NCI-H2227 (cell line): ENCODE results near the gene CFAP46.
"Not testable (repeated sequence)": the region's sequence is repeated elsewhere in the genome, so short reads cannot be mapped to it uniquely, and the experiment has no call there.

Experiments used
- DNase-seq: peaks from one replicate; lab custom pipeline; 2025; ENCODE audit not compliant: unreplicated experiment; lab: John Stamatoyannopoulos, UW

The CFAP46 gene

DNA sequence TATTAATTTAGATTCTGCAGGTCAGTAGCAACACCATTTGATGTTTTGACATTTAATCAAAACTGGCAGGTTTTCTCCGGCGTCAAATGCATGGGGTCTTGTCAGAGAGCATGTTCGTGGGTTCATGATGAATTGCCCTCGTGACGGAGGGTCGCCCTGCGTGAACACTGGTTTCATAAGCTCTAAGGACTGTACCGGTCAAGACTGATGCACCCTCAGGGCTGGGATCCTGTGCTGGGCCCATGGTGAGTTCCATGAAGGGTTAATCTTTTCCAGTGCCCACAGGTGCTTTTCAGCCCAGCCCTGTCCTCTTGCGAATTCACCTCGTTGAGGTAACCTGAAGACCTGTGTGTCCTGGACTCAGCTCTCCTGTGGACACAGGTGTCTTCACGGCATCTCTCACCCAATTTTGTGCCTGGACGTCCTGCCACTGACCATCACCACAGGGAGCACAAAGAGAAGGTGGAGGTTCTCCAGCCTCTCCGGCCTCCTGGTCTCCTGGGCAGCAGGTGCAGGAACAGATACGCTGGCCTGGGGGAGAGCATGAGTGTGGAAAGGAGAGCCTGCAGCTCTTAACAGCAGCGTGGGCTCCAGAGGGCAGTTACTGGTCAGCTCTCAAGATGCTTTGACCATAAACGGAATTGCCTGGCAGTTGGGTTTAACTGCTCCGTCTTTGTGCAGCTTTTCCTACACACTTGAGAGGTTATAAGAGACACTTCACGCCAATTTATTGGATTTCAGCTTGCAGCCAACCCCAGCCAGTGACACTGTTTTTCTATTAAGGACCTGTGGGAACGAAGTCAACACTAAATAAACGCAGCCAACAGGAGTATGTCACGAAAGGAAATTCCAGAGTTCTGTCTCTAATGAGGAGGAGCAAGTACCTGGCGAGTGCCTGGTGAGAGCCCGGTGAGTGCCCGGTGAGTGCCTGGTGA, 37.4 kb upstream of the CFAP46 start:
- no peak for DNase-seq

DNA sequence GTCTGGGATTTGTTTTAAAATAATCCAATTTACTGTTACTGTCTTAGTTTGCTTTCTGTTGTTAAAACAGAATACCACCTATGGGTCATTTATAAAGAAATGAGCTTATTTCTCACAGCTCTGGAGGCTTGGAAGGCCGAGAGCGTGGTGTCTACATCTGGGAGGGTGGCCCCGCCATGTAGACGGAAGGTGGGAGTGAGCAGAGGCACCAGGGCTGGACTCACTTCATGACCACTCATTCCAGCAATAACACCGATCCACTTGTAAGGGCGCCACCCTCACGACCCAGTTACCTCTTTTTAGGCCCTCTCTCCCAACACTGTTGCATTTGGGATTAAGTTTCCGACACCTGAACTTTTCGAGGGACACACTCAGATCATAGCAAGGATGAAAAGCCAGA, 36.2 kb upstream of the CFAP46 start:
- DNase-seq, result no peak

DNA sequence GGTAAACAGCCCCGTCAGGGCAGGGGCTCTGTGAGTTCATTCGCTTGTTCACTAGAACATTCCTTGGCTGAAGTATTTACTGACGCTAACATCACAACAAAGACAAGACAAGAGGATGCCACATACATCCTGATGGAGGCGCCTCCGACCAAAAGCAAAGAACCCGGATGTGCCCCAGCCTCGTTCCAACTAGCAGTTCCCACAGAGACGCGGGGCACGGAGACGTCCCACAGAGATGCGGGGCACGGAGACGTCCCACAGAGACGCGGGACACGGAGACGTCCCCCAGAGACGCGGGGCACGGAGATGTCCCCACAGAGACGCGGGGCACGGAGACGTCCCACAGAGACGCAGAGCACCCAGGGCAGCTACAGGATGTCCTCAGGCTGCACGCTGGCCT, 35.4 kb upstream of the CFAP46 start:
- DNase-seq, result no peak

DNA sequence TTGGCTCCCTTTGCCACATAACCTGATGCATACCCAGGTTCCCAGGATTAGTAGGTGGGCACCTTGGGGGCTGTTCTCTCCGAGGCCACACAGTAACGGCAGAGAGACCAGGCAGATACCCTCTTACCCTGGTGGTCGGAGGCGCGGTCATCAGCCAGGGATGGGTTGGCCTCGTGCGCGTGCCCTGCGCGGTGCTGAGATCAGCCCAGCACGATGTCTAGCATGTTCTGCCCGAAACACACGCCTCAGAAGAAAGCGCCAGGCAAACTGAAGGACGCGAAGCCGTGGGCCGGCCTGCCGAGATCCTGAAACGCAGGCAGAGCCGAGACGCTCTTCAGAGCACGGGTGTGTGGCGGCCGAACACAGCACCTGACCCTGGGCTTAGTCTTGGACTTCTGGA, 34.7 kb upstream of the CFAP46 start:
- no peak for DNase-seq

DNA sequence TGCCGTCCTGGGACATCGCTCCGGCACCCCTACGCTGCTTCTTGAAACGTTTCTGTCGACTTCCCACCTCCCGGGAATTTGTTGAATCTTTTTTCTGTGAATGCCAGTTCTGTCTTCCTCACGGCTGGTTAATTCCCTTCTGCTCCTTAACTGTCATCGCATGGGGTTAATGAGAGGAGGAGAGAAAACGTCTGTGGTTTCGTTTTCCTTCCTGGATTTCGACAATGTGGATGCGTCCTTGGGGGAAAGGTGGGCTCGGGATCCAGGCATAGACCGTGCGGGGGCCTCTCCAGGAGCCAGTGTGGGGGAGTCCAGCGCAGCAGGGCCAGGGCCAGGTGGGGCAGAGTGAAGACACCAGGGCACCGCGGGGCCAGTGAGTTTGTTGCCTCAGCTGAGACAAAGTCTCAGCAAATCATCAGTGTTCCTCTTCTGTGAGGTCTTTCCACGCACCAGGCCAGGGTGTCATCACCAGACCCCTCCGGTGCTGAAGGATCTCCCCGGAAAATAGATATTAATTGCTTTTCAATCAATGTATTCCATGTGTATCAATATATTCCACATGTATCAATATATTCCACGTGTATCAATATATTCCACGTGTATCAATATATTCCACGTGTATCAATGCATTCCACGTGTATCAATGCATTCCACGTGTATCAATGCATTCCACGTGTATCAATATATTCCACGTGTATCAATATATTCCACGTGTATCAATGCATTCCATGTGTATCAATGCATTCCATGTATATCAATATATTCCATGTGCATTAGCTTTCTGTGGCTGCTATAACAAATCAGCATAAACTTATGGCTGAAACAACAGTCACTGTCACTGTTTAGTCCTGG, 33.7 kb upstream of the CFAP46 start:
- DNase-seq, result no peak

DNA sequence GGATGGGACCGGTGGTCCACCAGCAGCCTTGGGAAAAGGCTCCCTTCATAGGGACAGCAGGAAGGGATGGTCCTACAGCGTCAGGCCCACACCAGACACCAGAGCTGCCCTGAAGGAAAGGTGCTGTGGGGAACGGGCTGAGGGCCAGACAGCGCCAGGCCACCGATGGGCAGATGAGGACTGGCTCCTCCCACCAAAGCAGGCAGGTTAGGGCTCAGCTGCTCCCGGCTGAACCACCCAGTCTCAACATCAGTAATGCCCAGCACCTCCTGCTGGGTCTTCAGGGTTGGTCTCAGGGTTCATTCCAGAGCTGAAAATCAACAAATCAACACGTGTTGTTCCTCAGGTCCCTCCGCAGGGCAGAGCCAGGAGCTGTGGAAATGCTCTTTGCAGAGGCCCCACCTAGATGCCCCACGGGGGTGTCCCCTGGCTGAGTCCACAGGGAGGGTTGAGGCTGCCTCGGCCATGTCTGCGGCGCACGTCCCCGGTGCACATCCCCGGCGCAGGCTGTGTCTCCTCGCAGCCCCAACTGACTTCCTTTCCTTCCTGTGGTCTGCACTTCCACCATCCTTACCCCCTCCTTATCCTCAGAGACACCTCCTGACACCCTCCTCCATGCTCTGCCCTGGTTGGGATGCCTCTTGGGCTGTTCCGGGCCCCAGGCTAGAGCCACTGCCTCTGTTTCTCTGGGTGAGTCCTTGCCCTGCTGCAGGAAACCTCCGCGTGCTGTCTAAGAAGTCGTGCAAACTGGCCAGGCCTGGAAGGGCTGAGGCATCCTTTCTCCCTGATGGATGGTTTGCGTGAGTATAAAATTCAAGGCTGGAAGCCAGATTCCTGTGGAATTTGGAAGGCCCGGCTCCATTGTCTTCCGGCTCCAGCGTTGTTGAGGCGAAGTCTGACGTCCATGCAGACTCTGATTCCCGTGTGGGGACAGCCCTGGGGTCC, 32.8 kb upstream of the CFAP46 start:
- no peak for DNase-seq

DNA sequence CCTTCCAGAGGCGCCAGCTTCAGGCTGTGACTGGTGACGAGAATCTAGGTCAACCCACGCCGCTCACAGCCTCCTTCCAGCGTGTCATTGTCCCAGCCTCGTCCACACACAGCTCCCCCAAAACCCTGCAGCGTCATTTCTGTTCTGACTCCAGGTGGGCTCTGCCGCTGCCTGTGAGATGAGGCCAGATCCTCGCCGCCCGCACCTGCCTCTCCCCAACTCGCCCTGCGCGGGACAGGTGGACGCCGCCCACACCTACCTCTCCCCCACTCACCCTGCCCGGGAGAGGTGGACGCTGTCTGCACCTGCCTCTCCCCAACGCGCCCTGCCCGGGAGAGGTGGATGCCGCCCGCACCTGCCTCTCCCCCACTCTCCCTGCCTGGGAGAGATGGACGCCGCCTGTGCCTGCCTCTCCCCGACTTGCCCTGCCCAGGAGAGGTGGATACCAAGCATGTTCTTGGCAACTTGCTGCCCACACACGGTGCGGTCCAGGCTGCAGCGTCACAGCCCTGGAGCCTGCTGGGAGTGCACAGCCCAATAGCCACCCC, 32.0 kb upstream of the CFAP46 start:
- no peak for DNase-seq

DNA sequence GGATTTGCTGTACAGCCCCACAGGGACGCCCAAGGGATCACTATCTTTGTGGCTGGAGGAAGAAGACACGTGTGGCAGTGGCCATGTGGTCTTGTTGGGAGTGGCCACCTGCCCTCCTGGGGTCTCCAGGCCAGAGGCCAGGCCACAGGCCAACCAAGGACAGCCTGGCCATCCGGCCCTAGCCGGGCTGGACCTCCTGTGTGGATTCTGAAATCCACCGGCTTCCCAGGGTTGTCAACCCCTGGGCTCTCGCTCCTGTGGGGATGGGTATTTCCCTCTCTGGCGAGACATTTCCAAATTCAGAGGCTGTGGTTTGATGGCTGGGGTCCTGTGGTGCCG, 31.5 kb upstream of the CFAP46 start:
- no peak for DNase-seq

DNA sequence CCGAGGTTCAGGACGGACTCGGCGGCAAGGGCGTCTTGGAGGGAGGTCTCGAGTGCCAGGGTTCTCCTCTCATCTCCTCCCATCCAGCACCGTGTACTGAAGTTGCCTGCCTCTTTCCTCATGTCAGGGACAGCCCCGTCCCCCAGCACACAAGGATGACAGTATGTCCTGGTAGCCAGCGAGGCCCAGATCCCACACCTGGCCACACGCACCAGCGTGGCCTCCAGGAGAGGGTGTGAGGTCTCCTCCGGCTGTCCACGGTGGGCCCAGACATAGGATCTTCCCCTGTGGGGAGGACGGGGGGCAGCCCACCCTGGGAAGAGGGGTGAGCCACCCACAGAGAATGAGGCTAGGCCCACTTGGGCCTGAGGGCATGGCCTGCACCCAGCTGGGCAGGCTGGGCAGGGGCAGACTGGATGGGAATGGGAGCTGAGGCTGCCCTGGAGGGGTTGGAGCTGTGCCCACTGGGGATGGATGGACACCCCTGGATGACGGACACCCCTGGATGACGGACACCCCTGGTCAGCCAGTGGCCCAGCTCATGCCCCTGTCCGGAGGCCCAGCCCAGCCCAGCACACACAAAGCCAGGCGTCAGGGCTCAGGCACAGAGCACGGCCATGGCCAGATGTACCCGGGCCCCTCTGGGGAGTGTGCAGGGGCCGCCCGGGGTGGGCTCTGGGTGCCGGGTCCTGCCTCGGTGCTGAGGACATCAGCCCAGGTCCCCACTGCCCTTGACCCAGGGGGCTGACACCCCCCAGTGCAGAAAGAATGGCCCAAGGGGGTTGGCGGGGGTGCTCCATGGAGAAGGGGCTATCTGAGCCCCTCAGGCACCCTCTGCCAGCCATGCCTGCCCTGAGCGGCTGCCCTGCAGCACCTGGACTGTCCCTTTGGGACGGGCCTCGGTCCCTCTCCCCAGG, 30.9 kb upstream of the CFAP46 start:
- no peak for DNase-seq

DNA sequence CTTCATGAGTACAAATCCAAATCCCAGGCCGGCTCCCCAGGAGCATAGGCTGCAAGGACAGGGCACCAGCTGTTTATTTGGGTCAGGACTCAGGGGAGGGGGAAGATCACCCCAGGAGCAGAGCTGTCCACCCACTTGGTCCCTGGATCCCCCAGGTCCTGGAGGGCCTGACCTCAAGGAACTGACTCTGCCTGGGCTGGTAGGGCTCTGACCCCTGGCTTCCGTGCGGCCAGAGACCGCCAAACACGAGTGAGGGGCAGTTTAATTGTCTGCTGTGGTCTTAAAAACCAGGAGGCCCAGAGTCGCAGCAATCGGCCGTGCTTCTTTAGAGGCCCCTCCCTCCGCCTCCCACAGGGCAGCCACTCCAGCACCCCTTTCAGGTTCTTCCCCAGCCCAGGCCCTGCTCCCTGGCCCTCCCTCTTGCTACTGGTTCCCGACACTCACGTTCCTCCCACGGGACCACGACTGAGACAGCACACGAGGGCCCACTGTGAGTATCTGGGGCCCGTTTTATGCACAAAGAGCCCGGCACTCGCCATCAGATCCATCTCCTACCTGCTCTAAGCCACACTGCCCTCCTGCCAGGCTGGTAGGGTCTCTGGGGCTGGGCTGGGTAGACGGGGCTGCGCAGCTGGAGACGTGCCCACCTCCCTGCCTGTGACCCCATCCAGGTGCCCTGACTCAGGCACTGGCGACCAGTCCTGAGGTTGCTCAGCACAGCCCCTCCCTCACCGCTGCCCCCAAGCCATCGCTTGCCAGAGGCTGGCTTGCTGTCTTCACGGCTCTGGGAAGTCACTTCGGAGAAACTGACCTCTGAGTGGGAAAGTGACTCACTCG, 30.0 kb upstream of the CFAP46 start:
- DNase-seq, result no peak

DNA sequence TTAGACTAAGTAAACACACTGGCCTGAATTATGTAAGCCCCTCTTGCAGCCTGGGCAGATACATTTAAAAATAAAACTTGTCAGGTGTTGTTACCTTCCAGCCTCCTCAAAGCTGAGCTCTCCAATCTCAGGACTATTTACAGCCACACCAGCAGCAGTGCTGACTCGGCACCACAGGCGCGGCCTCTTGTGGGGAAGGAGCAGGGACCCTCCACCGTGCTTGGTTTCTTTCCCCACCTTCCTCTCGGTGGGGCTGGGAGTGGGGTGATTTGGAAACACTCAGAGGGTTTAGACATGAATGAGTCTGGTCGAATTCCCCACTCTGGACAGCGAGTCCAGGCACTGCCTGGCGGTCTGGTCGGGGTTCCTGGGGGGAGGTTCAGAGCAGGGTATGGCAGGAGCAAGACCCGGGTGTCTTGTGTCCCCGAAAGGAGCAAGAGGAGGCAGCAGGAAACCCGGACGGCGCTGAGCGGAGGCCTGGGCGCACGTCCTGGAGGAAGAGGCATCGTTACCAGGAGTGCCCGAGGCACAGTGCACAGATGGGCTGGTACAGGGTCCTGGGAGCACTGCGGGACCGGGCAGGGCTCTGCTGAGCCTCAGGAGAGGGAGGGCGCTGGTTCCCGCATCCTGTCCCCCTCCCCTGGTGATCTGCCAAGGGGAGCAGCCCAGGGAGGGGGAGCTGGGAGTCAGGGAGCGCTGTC, 29.2 kb upstream of the CFAP46 start:
- DNase-seq, result no peak

DNA sequence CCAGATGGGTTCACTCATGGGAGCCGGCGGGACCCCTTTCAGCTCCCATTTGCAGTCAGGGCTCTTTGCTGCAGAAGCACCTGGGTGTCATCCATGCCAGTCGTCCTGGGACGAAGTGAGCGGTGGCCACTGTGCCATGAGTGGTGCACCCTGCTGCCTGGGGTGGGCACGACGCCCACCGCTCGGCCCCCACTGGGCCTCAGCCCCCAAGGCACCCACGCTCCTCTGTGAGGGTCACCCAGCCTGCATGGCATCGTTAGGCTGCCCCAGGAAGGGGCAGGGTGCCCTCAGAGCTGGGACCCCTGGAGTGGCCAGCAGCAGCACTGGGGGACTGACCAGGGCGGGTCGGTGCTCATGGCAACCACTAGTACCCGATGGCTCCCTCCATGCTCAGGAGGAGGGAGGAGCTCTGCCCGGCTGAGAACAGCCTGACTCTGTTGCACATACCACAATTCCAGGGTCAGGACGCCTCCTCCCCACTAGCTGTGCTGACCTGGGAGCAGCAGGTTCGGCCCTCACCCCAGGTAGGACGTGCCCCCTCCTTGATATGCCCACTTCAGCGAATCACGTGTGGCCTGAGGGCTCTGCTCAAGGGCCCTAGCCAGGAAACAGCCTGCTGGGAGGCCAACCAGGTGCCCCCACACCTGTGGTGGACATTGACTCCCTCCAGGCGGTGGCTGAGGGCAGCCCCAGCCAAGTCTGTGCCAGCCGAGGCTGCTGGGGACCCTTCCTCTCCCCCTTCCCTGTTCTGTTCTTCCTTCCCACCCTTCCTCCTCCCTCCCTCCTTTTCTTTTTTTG, 28.5 kb upstream of the CFAP46 start:
- no peak for DNase-seq

DNA sequence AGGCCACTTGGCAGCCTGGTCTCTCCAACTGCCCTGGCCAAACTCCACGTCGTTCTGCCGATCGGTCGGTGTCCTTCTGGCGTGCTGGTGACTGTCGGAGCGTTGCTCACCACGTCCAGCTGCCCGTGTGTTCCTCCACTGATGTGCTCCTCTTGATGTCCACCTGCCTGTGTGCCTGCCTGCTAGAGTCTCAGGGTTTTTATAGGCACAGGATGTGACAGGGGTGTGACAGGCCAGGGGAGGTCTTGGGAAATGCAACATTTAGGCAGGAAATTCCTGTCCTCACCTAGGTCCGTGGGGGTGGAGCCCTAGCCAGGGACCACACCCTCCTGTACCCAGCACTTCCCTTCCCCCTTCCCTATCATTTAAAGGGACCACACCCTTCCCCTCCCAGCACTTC, 25.2 kb upstream of the CFAP46 start:
- no peak for DNase-seq

DNA sequence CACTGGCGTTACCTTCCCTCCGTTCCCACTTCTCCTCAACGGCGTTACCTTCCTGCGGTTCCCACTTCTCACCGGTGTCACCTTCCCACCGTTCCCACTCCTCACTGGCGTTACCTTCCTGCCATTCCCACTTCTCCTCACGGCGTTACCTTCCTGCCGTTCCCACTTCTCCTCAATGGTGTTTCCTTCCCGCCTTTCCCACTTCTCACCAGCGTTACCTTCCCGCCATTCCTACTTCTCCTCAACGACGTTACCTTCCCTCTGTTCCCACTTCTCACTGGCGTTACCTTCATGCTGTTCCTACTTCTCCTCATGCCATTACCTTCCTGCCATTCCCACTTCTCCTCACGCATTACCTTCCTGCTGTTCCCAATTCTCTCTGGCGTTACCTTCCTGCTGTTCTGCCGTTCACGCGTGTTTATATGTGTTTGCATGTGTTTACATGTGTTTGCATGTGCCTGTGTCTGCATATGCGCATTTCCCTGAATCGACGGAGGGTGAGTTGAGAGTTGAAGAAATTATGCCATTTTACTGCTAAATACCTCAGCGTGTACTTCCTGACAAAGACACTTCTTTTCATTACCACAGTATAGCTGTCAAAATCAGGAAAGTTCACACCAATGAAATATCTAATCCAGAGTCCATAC, 23.2 kb upstream of the CFAP46 start:
- DNase-seq, result no peak

DNA sequence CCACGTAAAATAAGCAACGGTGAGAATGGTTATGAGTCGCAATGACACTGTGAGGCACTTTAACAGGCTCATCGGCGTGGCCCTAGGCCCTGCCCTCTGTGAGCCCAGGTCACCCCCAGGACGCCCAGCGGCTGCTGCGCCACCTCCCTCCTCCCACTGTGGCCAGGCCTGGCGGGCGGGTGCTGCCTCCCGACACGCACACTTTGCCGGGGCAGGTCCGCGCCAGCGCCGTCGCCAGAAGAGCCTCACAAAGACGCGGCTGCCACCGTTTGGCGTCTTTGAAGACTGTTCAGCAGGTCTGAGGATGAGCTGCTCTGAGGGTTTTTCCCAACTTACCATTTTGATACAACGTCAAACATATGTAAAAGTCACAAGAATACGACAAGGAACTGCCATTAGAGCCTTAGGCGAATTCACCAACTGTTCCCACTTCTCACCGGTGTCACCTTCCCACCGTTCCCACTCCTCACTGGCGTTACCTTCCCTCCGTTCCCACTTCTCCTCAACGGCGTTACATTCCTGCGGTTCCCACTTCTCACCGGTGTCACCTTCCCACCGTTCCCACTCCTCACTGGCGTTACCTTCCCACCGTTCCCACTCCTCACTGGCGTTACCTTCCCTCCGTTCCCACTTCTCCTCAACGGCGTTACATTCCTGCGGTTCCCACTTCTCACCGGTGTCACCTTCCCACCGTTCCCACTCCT, 22.5 kb upstream of the CFAP46 start:
- not testable (repeated sequence) for DNase-seq

DNA sequence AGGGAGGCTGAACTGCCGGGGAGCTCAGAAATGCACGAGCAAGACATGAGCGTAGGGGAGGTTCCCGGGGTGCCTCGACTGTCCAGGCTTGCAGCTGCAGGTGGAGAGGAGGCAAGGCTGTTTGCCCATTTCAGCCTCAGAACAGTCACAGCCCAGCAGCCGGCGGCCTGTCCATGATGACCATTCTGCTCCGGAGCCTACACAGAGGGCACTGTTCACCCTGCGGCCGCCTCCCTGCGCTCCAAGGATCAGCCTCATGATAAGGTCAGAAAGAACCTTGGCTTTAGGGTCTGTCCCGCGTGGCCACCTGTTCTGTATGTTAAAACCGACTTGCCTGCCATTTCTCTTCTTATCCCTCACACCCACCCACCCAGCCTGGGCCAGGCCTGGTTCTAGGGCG, 21.9 kb upstream of the CFAP46 start:
- no peak for DNase-seq
